BLaER1 (cell line): ENCODE results near the gene ADAM8.

Source experiments
- H3K27ac ChIP-seq: shearing (Covaris generic); formaldehyde crosslinking; 2 replicates; pipeline ENCODE4 v1.8.1; 2022
- H3K27me3 ChIP-seq: shearing (Covaris generic); formaldehyde crosslinking; 2 replicates; pipeline ENCODE4 v1.8.1; 2022
- H3K36me3 ChIP-seq: shearing (Covaris generic); formaldehyde crosslinking; 2 replicates; pipeline ENCODE4 v1.8.1; 2022
- H3K4me1 ChIP-seq: shearing (Covaris generic); formaldehyde crosslinking; 2 replicates; pipeline ENCODE4 v1.8.1; 2022
- H3K4me2 ChIP-seq: shearing (Covaris generic); formaldehyde crosslinking; 2 replicates; pipeline ENCODE4 v1.8.1; 2022
- H3K4me3 ChIP-seq: shearing (Covaris generic); formaldehyde crosslinking; 2 replicates; pipeline ENCODE4 v1.8.1; 2022
- H3K9ac ChIP-seq: shearing (Covaris generic); formaldehyde crosslinking; 2 replicates; pipeline ENCODE4 v1.8.1; 2022
- H3K9me3 ChIP-seq: shearing (Covaris generic); formaldehyde crosslinking; 2 replicates; pipeline ENCODE4 v1.8.1; 2022
- H4K20me1 ChIP-seq: shearing (Covaris generic); formaldehyde crosslinking; 2 replicates; pipeline ENCODE4 v1.8.1; 2022
- Cebpa-rat ChIP-seq: shearing (Covaris generic); IDR thresholded peaks from 2 replicates; pipeline ENCODE4 v1.8.1; 2022

The ADAM8 gene

DNA sequence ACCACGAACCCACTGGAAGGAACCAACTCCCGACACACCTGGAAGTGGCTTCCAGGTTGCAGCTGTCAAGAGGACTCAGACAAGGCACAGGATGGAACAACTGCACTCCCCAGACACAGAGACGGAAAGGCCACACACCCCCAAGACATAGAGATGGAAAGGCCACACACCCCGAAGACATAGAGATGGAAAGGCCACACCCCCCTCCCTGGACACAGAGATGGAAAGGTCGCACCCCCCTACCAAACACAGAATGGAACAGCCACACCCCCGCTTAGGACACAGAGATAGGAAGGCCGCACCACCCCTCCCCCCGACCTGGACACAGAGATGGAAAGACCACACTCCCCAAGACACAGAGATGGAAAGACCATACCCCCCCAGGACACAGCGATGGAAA lies 39.6 kb upstream of the ADAM8 start:
- H3K4me1 ChIP-seq = peaks cover 33% of the 10 kb centered on the region
- no peak for TF ChIP-seq Cebpa-rat
- H3K9ac ChIP-seq = no peak overlapping the region
- peaks cover 13% of the 10 kb centered on the region for H3K9me3 ChIP-seq
- peaks cover 19% of the 10 kb centered on the region for H3K36me3 ChIP-seq
- no peaks in the 10 kb centered on the region; the same call in 1 of the 2 replicates for H4K20me1 ChIP-seq
- no peak overlapping the region for H3K27ac ChIP-seq
- peaks cover 13% of the 10 kb centered on the region for H3K27me3 ChIP-seq
- no peak overlapping the region for H3K4me2 ChIP-seq
- H3K4me3 ChIP-seq = no peak overlapping the region

DNA sequence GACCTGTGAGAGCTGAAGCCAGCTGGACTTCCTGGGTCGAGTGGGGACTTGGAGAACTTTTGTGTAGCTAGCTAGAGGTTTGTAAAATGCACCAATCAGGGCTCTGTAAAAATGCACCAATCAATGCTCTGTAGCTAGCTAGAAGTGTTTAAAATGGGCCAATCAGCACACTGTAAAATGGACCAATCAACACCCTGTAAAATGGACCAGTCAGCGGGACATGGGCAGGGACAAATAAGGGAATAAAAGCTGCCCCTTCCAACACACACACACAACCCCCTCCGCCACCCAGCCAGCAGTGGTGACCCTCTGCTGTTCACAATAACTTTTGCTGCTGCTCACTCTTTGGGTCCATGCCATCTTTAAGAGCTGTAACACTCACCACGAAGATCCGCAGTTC lies 39.2 kb upstream of the ADAM8 start:
- Histone ChIP-seq H3K27me3 (peaks cover 13% of the 10 kb centered on the region), H3K9me3 (peaks cover 9% of the 10 kb centered on the region), H3K4me3 (no peak overlapping the region), H3K27ac (no peak overlapping the region), H3K9ac (no peak overlapping the region), H3K4me2 (no peak overlapping the region), H4K20me1 (peaks cover 3% of the 10 kb centered on the region), H3K4me1 (peaks cover 33% of the 10 kb centered on the region), H3K36me3 (peaks cover 23% of the 10 kb centered on the region)
- TF ChIP-seq Cebpa-rat = no peak

DNA sequence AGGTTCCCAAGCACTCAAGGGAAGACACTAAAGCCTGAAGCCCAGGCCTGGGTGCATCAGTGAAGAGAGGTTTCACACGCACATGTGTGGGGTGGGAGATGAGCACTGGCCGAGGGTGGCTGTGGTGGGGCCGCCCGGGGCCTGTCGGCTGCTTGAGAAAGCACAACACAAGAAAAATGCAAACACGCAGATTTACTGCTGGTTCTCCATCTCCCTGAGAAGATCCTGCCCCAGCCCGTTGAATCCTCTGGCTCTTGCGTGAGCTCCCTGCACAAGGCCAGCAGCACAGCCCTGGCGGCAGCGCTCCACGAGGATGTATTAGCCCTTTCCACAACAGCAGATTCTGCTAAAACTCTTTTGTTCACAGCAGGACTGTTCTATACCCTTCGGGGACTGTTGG lies 38.2 kb upstream of the ADAM8 start:
- Histone ChIP-seq H3K4me1 (peaks cover 40% of the 10 kb centered on the region), H3K36me3 (peaks cover 33% of the 10 kb centered on the region), H4K20me1 (peaks cover 12% of the 10 kb centered on the region), H3K4me2 (peak overlapping the region; percentile 82), H3K9me3 (0 out of 2 replicates have a peak, but pooled peaks cover 4% of the 10 kb centered on the region), H3K27ac (0 out of 2 replicates have a peak overlapping the region, but pooled peaks have one; percentile 15), H3K9ac (no peak overlapping the region), H3K27me3 (peaks cover 13% of the 10 kb centered on the region), H3K4me3 (no peak overlapping the region)
- TF ChIP-seq Cebpa-rat = no peak

DNA sequence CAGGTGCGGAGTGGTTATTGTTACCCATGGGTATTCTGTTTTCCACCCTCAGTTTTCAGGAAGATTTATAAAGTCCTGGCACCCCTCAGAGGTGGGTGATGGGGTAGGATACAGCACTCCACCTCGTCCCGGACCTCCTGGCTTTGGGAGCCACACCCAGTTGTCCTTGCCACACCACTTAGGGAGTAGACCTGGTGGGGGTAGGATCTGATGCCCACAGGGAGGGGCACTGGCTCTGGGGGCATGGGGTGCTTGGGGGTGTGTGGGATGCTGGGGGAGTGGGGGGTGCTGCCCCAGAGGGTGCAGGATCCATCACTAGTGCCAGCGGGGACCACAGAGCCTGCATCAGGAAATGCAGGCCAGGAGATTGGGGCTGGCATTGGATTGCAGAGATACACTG lies 36.5 kb upstream of the ADAM8 start:
- TF ChIP-seq Cebpa-rat = no peak
- Histone ChIP-seq H3K4me2 (peak overlapping the region; percentile 82), H3K4me3 (no peak overlapping the region)

DNA sequence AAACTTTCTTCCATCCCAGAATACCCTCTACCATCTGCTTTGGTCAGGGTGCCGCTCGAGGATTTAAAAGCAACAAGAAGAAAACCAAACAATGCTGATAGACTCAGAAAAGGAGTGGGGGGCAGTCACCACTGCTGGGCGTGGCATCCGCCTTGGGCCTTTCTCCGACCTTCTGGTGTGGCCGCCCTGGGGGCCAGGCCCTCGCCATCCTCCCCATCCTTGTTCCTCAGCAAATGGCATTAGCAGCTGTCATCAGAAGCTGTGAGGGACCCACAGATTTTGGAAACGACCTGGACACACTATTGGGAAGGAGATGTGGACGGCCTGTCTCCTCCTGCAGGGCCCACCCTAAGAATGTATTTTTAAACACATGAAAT lies 36.1 kb upstream of the ADAM8 start:
- H3K4me3 ChIP-seq = no peak overlapping the region
- H3K27me3 ChIP-seq = no peaks in the 10 kb centered on the region
- 0 out of 2 replicates have a peak overlapping the region, but pooled peaks have one; percentile 6 for H3K27ac ChIP-seq
- H3K9ac ChIP-seq = no peak overlapping the region
- H3K4me2 ChIP-seq = peak overlapping the region; percentile 82
- H3K36me3 ChIP-seq = peaks cover 39% of the 10 kb centered on the region
- H4K20me1 ChIP-seq = peaks cover 29% of the 10 kb centered on the region
- H3K9me3 ChIP-seq = 0 out of 2 replicates have a peak, but pooled peaks cover 4% of the 10 kb centered on the region
- TF ChIP-seq Cebpa-rat = no peak
- H3K4me1 ChIP-seq = peaks cover 45% of the 10 kb centered on the region

More for the DNA sequence above, 36.5 kb upstream of the ADAM8 start:
- no peaks in the 10 kb centered on the region for H3K27me3 ChIP-seq
- H3K4me1 ChIP-seq = peaks cover 43% of the 10 kb centered on the region
- 0 out of 2 replicates have a peak, but pooled peaks cover 4% of the 10 kb centered on the region for H3K9me3 ChIP-seq
- peaks cover 39% of the 10 kb centered on the region for H3K36me3 ChIP-seq
- H3K27ac ChIP-seq = 0 out of 2 replicates have a peak overlapping the region, but pooled peaks have one; percentile 6
- peak overlapping the region; percentile 35; the same call in 1 of the 2 replicates for H3K9ac ChIP-seq
- peaks cover 25% of the 10 kb centered on the region for H4K20me1 ChIP-seq

DNA sequence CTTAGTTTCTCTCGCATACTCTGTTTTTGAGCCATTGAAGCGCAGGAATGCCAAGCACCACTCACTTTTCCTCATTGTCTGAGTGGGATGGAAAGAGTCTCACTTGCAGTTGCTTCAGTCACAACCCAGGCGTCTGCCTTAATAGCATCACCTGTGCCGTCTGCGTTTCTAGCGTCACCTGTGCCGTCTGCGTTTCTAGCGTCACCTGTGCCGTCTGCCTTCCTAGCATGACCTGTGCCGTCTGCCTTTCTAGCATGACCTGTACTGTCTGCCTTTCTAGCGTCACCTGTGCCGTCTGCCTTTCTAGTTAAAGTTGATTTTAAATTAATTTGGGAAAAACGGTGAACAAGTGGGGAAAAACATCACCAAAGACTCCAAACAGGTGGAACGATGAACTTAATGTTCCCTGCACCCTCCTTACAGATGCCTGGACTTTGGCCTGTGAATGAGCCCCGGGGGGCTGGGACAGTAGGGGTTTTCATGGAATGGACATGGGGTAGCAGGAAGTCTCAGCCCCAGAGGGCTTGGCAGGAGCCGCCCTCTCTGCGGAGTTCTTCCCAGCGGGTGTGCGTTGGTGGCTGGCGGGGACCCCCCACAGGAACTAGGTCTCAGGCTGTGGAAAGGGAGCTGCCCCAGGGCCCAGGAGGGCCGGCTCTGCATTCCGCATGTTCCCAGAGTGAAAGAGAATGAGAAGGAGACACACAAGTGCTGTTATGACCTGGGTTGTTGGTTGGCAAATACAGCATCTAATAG lies 35.5 kb upstream of the ADAM8 start:
- peaks cover 35% of the 10 kb centered on the region for H4K20me1 ChIP-seq

DNA sequence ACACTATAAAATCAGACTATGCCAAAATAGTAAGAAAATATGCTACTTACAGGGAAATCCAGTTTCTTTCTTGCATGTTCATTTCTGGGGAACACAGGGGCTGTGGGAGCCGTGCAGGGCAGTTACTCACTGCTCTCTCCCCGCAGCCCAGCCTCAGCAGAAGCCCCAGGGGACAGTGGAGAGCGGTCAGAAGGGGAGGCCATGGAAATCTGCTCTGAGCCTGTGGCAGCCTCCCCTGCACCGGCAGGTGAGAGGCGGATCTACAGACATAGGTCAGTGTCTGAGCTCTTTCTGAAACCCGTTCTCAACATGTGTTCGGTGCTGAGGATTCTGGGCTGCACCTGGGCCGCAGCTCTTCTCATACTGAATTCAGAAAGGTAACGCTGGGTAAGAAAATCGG lies 34.9 kb upstream of the ADAM8 start:
- TF ChIP-seq Cebpa-rat = no peak
- Histone ChIP-seq H3K9me3 (0 out of 2 replicates have a peak, but pooled peaks cover 4% of the 10 kb centered on the region), H3K27ac (no peak overlapping the region), H3K4me3 (no peak overlapping the region), H3K36me3 (peaks cover 42% of the 10 kb centered on the region), H3K9ac (no peak overlapping the region), H3K4me1 (peaks cover 57% of the 10 kb centered on the region), H3K27me3 (no peaks in the 10 kb centered on the region), H3K4me2 (no peak overlapping the region), H4K20me1 (peaks cover 41% of the 10 kb centered on the region)

More for the DNA sequence above, 35.5 kb upstream of the ADAM8 start:
- Histone ChIP-seq H3K4me3 (no peak overlapping the region), H3K27me3 (no peaks in the 10 kb centered on the region), H3K27ac (0 out of 2 replicates have a peak overlapping the region, but pooled peaks have one; percentile 6), H3K4me1 (peaks cover 51% of the 10 kb centered on the region), H3K9ac (no peak overlapping the region), H3K4me2 (no peak overlapping the region), H3K9me3 (0 out of 2 replicates have a peak, but pooled peaks cover 4% of the 10 kb centered on the region), H3K36me3 (peaks cover 39% of the 10 kb centered on the region)
- no peak for TF ChIP-seq Cebpa-rat

DNA sequence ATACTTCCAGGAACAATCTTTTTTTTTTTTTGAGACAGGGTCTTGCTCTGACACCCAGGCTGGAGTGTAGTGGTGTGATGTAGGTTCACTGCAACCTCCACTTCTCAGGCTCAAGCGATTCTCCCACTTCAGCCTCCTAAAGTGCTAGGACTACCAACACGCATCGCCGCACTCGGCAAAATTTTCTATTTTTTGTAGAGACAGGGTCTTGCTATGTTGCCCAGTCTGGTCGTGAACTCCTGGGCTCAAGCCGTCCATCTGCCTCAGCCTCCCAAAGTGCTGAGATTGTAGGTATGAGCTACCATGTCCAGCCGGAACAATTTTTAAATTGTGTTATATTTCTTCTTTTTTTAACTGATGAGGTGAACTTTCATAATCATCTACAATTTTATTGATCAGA lies 34.1 kb upstream of the ADAM8 start:
- Histone ChIP-seq H3K9me3 (0 out of 2 replicates have a peak, but pooled peaks cover under 1% of the 10 kb centered on the region), H3K4me1 (peaks cover 58% of the 10 kb centered on the region), H3K36me3 (peaks cover 46% of the 10 kb centered on the region), H3K27ac (no peak overlapping the region), H3K9ac (no peak overlapping the region), H3K4me2 (no peak overlapping the region), H3K4me3 (no peak overlapping the region), H3K27me3 (no peaks in the 10 kb centered on the region), H4K20me1 (peaks cover 49% of the 10 kb centered on the region)
- TF ChIP-seq Cebpa-rat = no peak

DNA sequence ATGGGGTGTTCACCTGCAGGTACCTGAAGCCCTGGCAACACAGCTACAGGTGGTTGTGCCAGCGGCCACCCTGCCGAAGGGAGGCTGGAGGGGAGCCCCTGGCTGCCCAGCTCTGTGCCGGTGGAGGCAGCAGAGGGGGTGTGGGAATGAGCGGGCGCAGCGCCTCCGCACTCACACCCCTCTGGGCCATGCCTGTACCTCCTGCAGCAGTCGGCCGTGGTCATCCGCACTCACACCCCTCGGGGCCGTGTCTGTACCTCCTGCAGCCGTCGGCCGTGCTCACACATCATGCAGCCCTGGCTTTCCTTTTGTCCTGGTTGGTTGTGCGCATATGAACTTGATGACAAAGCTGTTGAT lies 33.7 kb upstream of the ADAM8 start:
- H3K27ac ChIP-seq = no peak overlapping the region
- H3K9me3 ChIP-seq = no peaks in the 10 kb centered on the region
- H3K4me2 ChIP-seq = peak overlapping the region; percentile 71
- TF ChIP-seq Cebpa-rat = no peak
- H3K27me3 ChIP-seq = no peaks in the 10 kb centered on the region
- H4K20me1 ChIP-seq = peaks cover 53% of the 10 kb centered on the region
- H3K9ac ChIP-seq = no peak overlapping the region
- H3K36me3 ChIP-seq = peaks cover 49% of the 10 kb centered on the region
- H3K4me3 ChIP-seq = no peak overlapping the region
- H3K4me1 ChIP-seq = peaks cover 58% of the 10 kb centered on the region

DNA sequence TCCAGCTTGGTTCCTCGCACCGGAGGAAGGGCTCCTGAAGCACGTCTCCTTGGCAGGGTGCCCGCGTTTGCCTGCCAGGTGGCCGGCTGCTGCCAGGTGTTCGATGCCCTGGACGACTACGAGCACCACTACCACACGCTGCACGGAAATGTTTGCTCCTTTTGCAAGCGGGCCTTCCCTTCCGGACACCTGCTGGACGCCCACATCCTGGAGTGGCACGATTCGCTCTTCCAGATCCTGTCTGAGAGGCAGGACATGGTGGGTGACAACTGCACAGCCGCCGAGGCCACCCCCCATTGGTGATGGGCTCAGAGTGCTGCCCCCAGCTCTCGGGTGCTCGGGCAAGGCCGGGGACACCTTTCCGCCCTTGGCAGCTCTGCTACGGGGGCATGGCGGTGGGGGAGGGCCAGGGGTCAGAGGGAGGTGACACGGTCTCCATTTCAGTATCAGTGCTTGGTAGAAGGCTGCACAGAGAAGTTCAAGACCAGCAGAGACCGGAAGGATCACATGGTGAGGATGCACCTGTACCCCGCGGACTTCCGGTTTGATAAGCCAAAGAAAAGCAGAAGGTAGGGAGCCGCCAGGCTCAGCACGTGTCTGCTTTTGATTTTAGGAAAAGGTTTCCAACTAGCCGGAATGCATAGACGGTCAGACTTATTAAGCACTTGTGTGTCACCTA lies 33.2 kb upstream of the ADAM8 start:
- H3K27ac ChIP-seq = no peak overlapping the region
- H3K36me3 ChIP-seq = peaks cover 49% of the 10 kb centered on the region
- 0 out of 2 replicates have a peak overlapping the region, but pooled peaks have one; percentile 100 for H3K4me3 ChIP-seq
- peak overlapping the region; percentile 71 for H3K4me2 ChIP-seq
- no peak overlapping the region for H3K9ac ChIP-seq
- H3K27me3 ChIP-seq = no peaks in the 10 kb centered on the region
- peaks cover 58% of the 10 kb centered on the region for H4K20me1 ChIP-seq
- no peaks in the 10 kb centered on the region for H3K9me3 ChIP-seq
- H3K4me1 ChIP-seq = peaks cover 57% of the 10 kb centered on the region
- no peak for TF ChIP-seq Cebpa-rat
